Lower leg skin (tissue), 3 donors: ENCODE data around the gene SPTLC2.

Source experiments
- POLR2A ChIP-seq, 2 donors: fragments of 450-650 bp; IDR thresholded peaks; one replicate each; pipeline ENCODE4 v1.6.1; 2016 to 2017; ENCODE audit warnings: antibody characterized with exemption in 2 of 2, mild to moderate bottlenecking in 1 of 2, moderate library complexity in 1 of 2
- TF ChIP-seq, protein P1 (sequence below), 3 donors: fragments of 450-650 bp; IDR thresholded peaks; one replicate each; pipeline ENCODE4 v1.5.1; 2016; ENCODE audit warnings: antibody characterized with exemption in 3 of 3, mild to moderate bottlenecking in 3 of 3, moderate library complexity in 2 of 3

DNA sequence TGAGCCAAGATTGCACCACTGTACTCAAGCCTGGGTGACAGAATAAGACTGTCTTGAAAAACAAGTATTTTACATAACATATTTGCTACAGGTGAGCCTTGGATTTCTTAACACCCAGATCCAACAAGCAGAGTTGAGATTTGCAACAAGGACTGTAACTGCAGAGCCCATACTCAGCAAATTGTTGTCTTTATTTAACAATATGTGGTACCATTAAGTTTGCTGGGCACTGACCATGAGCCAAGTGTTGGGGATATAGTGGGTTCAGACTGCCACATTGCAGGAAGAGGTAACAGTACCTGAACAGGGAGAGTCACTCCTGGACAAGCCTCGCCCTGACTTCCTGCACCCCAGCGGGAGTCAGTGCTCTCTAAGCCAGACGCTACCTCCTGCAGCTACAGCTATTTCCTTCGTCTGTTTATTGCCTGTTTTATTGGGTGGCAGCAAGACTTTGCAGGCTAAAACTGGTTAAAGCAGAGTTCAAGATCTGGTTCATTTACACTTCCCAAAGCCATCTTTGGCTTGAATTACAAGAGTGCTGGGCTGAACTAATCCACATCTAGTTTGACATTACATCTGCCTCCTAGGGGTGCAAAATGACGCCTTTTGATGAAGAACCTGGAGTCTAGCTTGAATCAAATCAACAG is 146.1 kb downstream of the SPTLC2 start:
- TF ChIP-seq, protein P1, sequence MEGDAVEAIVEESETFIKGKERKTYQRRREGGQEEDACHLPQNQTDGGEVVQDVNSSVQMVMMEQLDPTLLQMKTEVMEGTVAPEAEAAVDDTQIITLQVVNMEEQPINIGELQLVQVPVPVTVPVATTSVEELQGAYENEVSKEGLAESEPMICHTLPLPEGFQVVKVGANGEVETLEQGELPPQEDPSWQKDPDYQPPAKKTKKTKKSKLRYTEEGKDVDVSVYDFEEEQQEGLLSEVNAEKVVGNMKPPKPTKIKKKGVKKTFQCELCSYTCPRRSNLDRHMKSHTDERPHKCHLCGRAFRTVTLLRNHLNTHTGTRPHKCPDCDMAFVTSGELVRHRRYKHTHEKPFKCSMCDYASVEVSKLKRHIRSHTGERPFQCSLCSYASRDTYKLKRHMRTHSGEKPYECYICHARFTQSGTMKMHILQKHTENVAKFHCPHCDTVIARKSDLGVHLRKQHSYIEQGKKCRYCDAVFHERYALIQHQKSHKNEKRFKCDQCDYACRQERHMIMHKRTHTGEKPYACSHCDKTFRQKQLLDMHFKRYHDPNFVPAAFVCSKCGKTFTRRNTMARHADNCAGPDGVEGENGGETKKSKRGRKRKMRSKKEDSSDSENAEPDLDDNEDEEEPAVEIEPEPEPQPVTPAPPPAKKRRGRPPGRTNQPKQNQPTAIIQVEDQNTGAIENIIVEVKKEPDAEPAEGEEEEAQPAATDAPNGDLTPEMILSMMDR (IDR thresholded peaks at IDR 0.05) = no peak
- TF ChIP-seq POLR2A (IDR thresholded peaks at IDR 0.05) = no peak
